HepG2 (cell line): ENCODE results near the gene GPR173. TPM values are rescaled to one million over a fixed set of nuclear protein-coding genes. Genes with fewer than 3 reads are reported as not detected.

Source experiments
- AHR ChIP-seq: IDR thresholded peaks from 2 replicates; pipeline ENCODE4 v1.6.1; 2018; ENCODE audit warnings: missing genetic modification reagents, missing compliant biosample characterization
- CEBPB ChIP-seq: IDR thresholded peaks from 2 replicates; pipeline ENCODE4 v1.6.1; 2011; ENCODE audit warnings: low read depth, low read length, improper control_type of control experiment, borderline replicate concordance
- CREM ChIP-seq, 2 experiments: sonication (generic) in 1 of 2; formaldehyde crosslinking in 1 of 2; IDR thresholded peaks; 2 replicates each; pipeline versions ENCODE4 v1.4.0 to v1.6.1; 2016 to 2020; ENCODE audit warnings: antibody characterized with exemption in 1 of 2, mild to moderate bottlenecking in 1 of 2, missing genetic modification reagents in 1 of 2
- DMAP1 ChIP-seq: IDR thresholded peaks from 2 replicates; pipeline ENCODE4 v1.6.1; 2016
- DRAP1 ChIP-seq: IDR thresholded peaks from 2 replicates; pipeline ENCODE4 v1.6.1; 2016; ENCODE audit warnings: missing genetic modification reagents, missing compliant biosample characterization
- GATA4 ChIP-seq: sonication (generic); IDR thresholded peaks from 2 replicates; pipeline ENCODE4 v1.6.1; 2016; ENCODE audit warnings: antibody characterized with exemption, low read depth, borderline replicate concordance
- HNRNPLL ChIP-seq: fragments of 200-400 bp; formaldehyde crosslinking; IDR thresholded peaks from 2 replicates; pipeline ENCODE4 v1.6.1; 2017; ENCODE audit warnings: mild to moderate bottlenecking, low read depth, low read length; ENCODE audit not compliant: poor library complexity, severe bottlenecking
- JDP2 ChIP-seq: sonication (generic); formaldehyde crosslinking; IDR thresholded peaks from 2 replicates; pipeline ENCODE4 v1.8.1; 2022; ENCODE audit warnings: missing genetic modification reagents, borderline replicate concordance
- KDM2A ChIP-seq: sonication (generic); formaldehyde crosslinking; IDR thresholded peaks from 2 replicates; pipeline ENCODE4 v1.4.0; 2020; ENCODE audit warnings: low read depth, missing genetic modification reagents, borderline replicate concordance
- MYPOP ChIP-seq: sonication (generic); formaldehyde crosslinking; IDR thresholded peaks from 2 replicates; pipeline ENCODE4 v1.8.1; 2023; ENCODE audit warnings: mild to moderate bottlenecking, moderate library complexity, missing genetic modification reagents
- NFE2L1 ChIP-seq: sonication (generic); formaldehyde crosslinking; IDR thresholded peaks from 2 replicates; pipeline ENCODE4 v1.4.0; 2020; ENCODE audit warnings: missing genetic modification reagents, mild to moderate bottlenecking, borderline replicate concordance
- NFYC ChIP-seq: IDR thresholded peaks from 2 replicates; pipeline ENCODE4 v1.6.1; 2016; ENCODE audit warnings: missing genetic modification reagents, missing compliant biosample characterization
- PHF21A ChIP-seq: sonication (generic); formaldehyde crosslinking; IDR thresholded peaks from 2 replicates; pipeline ENCODE4 v1.5.0; 2020; ENCODE audit warnings: mild to moderate bottlenecking, missing genetic modification reagents
- POLR2AphosphoS5 ChIP-seq: IDR thresholded peaks from 2 replicates; pipeline ENCODE4 v1.6.1; 2012; ENCODE audit warnings: low read depth, low read length
- POLR2G ChIP-seq: fragments of 200-400 bp; formaldehyde crosslinking; IDR thresholded peaks from 2 replicates; pipeline ENCODE4 v1.6.1; 2018; ENCODE audit warnings: mild to moderate bottlenecking, low read depth, low read length, moderate library complexity
- RFXAP ChIP-seq: sonication (generic); formaldehyde crosslinking; IDR thresholded peaks from 2 replicates; pipeline ENCODE4 v1.4.0; 2020; ENCODE audit warnings: missing genetic modification reagents, borderline replicate concordance
- SAFB2 ChIP-seq: sonication (generic); formaldehyde crosslinking; IDR thresholded peaks from 2 replicates; pipeline ENCODE4 v1.5.1; 2020; ENCODE audit warnings: missing genetic modification reagents, low read depth, mild to moderate bottlenecking, borderline replicate concordance
- SAP130 ChIP-seq: IDR thresholded peaks from 2 replicates; pipeline ENCODE4 v1.6.1; 2016; ENCODE audit warnings: low read depth
- SIN3A ChIP-seq: IDR thresholded peaks from 2 replicates; pipeline ENCODE4 v1.6.1; 2011; ENCODE audit warnings: low read depth, mild to moderate bottlenecking, control low read depth, low read length, borderline replicate concordance
- SMARCE1 ChIP-seq: fragments of 450-650 bp; IDR thresholded peaks from 2 replicates; pipeline ENCODE4 v1.6.1; 2017; ENCODE audit warnings: borderline replicate concordance
- SP4 ChIP-seq: sonication (generic); formaldehyde crosslinking; IDR thresholded peaks from 2 replicates; pipeline ENCODE4 v1.8.1; 2023; ENCODE audit warnings: mild to moderate bottlenecking, missing genetic modification reagents
- SP5 ChIP-seq: IDR thresholded peaks from 2 replicates; pipeline ENCODE4 v1.6.1; 2016; ENCODE audit warnings: low read depth, borderline replicate concordance
- STAG1 ChIP-seq: sonication (generic); formaldehyde crosslinking; IDR thresholded peaks from 2 replicates; pipeline ENCODE4 v1.4.0; 2020; ENCODE audit warnings: missing genetic modification reagents
- ZNF484 ChIP-seq: sonication (generic); formaldehyde crosslinking; IDR thresholded peaks from 2 replicates; pipeline ENCODE4 v1.5.1; 2020; ENCODE audit warnings: mild to moderate bottlenecking, low read depth, missing genetic modification reagents, borderline replicate concordance
- ZSCAN29 ChIP-seq: sonication (generic); formaldehyde crosslinking; conservative IDR thresholded peaks from 2 replicates; pipeline ENCODE4 v1.4.0; 2020; ENCODE audit warnings: mild to moderate bottlenecking, missing genetic modification reagents
- polyA plus RNA-seq, 8 experiments: library from polyadenylated mRNA; depleted of rRNA in 3 of 8; stranded (reverse) in 7 of 8; unstranded in 1 of 8; fragments of >200 nt; fragmentation: Illumina TruSeq in 4 of 8; extraction: Trizol in 4 of 8; gene quantifications; 2 replicates each; pipeline versions ENCODE4 v1.2.1 to v1.2.3, GENCODE V29; 2011 to 2016; ENCODE audit warnings: low read depth in 4 of 8, missing spikeins in 1 of 8, mixed read lengths in 1 of 8; ENCODE audit not compliant: insufficient read depth in 1 of 8
- total RNA-seq, 5 experiments: library from RNA; depleted of rRNA; stranded (reverse); fragments of >200 nt; fragmentation: Illumina TruSeq; extraction: Trizol; gene quantifications; 2 replicates each; pipeline ENCODE4 v1.2.3, GENCODE V29; 2016; ENCODE audit warnings: low read depth in 1 of 5
- TF ChIP-seq, protein P1 (sequence below): sonication (generic); formaldehyde crosslinking; IDR thresholded peaks from 2 replicates; pipeline ENCODE4 v1.5.0; 2020; ENCODE audit warnings: mild to moderate bottlenecking, missing genetic modification reagents

Gene GPR173
- total and polyA plus RNA-seq, 2 of the 13 experiments (the other 11 are each of a cell fraction or from before 2014, with no cell fraction given) = 0.04 TPM; not detected in 1

GRCh38 chrX:53081925-53082772 lies 33.6 kb downstream of the GPR173 start, which contains the start of gene TSPYL2 (continued):
- TF ChIP-seq NFE2L1 (CRISPR knock-in tag) (no peak), SIN3A (peak; percentile 81; the same call in 1 of the 2 replicates), DRAP1 (peak; percentile 99), MYPOP (CRISPR knock-in tag) (no peak), POLR2G (peak; percentile 92), STAG1 (CRISPR knock-in tag) (no peak), ZNF484 (no peak), SMARCE1 (no peak), JDP2 (CRISPR knock-in tag) (no peak), POLR2AphosphoS5 (peak; percentile 84), HNRNPLL (peak; percentile 51), CREM (IDR thresholded peaks at IDR 0.05) (peak; percentile 64), CREM (CRISPR knock-in tag; IDR thresholded peaks at IDR 0.05) (no peak), SAP130 (CRISPR knock-in tag) (peak; percentile 72), DMAP1 (CRISPR knock-in tag) (peak; percentile 23; the same call in 1 of the 2 replicates), AHR (no peak), GATA4 (0 out of 2 replicates have a peak, but pooled peaks have one; percentile 36), SAFB2 (CRISPR knock-in tag) (no peak), RFXAP (CRISPR knock-in tag) (peak; percentile 100), NFYC (peak; percentile 88), CEBPB (peak; percentile 61; the same call in 1 of the 2 replicates), SP5 (CRISPR knock-in tag) (0 out of 2 replicates have a peak, but pooled peaks have one; percentile 20), KDM2A (CRISPR knock-in tag) (peak; percentile 51; the same call in 1 of the 2 replicates), PHF21A (no peak), SP4 (peak; percentile 37; the same call in 1 of the 2 replicates), ZSCAN29 (no peak)
- TF ChIP-seq, protein P1, sequence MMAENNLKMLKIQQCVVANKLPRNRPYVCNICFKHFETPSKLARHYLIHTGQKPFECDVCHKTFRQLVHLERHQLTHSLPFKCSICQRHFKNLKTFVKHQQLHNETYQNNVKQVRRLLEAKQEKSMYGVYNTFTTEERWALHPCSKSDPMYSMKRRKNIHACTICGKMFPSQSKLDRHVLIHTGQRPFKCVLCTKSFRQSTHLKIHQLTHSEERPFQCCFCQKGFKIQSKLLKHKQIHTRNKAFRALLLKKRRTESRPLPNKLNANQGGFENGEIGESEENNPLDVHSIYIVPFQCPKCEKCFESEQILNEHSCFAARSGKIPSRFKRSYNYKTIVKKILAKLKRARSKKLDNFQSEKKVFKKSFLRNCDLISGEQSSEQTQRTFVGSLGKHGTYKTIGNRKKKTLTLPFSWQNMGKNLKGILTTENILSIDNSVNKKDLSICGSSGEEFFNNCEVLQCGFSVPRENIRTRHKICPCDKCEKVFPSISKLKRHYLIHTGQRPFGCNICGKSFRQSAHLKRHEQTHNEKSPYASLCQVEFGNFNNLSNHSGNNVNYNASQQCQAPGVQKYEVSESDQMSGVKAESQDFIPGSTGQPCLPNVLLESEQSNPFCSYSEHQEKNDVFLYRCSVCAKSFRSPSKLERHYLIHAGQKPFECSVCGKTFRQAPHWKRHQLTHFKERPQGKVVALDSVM = peak; percentile 50; the same call in 1 of the 2 replicates
